ENCODE data around the gene DES.

DES gene

GRCh38 chr2:219459460-219460311, 41.5 kb downstream of the DES start:
- peak; percentile 30 for DNase-seq

GRCh38 chr2:219460424-219460926, 42.3 kb downstream of the DES start:
- DNase-seq = no peak

- no peak for DNase-seq
Measured at GRCh38 chr2:219461047-219461514, 42.9 kb downstream of the DES start.

- no peak for DNase-seq
Measured at GRCh38 chr2:219461669-219462068, 43.5 kb downstream of the DES start.

- DNase-seq = no peak
Measured at GRCh38 chr2:219462349-219462748, 44.2 kb downstream of the DES start.

- no peak for DNase-seq
Measured at GRCh38 chr2:219464286-219465032, 46.3 kb downstream of the DES start.

GRCh38 chr2:219465659-219466561, 47.7 kb downstream of the DES start:
- DNase-seq = no peak

GRCh38 chr2:219466816-219467735, 48.9 kb downstream of the DES start:
- no peak for DNase-seq

- no peak for DNase-seq
Measured at GRCh38 chr2:219467736-219468075, 49.5 kb downstream of the DES start.

GRCh38 chr2:219468410-219469185, 50.4 kb downstream of the DES start:
- no peak for DNase-seq

GRCh38 chr2:219469186-219469724, 51.1 kb downstream of the DES start:
- DNase-seq = no peak

- DNase-seq = no peak
Measured at GRCh38 chr2:219470429-219470828, 52.3 kb downstream of the DES start.

- no peak for DNase-seq
Measured at GRCh38 chr2:219471476-219472371, 53.5 kb downstream of the DES start.

- DNase-seq = peak; percentile 27
Measured at GRCh38 chr2:219472629-219473187, 54.5 kb downstream of the DES start.

GRCh38 chr2:219473511-219473910, 55.3 kb downstream of the DES start:
- no peak for DNase-seq

- no peak for DNase-seq
Measured at GRCh38 chr2:219474285-219475060, 56.3 kb downstream of the DES start.

- DNase-seq = no peak
Measured at GRCh38 chr2:219475278-219475677, 57.1 kb downstream of the DES start.

Data from NCI-H1694 treated with DMSO at 0.1 percent for 48 hours (cell line).